HG03575 (cell line): ENCODE results near the gene SRPX2.
"Not testable (repeated sequence)": the region's sequence is repeated elsewhere in the genome, so short reads cannot be mapped to it uniquely, and the experiment has no call there.

Experiments
- ATAC-seq: cut with Tn5 transposase; IDR thresholded peaks from one replicate; pipeline ENCODE4 v1.9.1; 2021; ENCODE audit not compliant: unreplicated experiment, insufficient number of reproducible peaks, low FRiP score; ENCODE audit errors: extremely low read depth

SRPX2 gene

GRCh38 chrX:100685997-100686305 lies 42.0 kb downstream of the SRPX2 start:
- no peak for ATAC-seq

- ATAC-seq = peak; percentile 24
These were observed 43.1 kb downstream of the SRPX2 start for GRCh38 chrX:100687128-100687527.

DNA sequence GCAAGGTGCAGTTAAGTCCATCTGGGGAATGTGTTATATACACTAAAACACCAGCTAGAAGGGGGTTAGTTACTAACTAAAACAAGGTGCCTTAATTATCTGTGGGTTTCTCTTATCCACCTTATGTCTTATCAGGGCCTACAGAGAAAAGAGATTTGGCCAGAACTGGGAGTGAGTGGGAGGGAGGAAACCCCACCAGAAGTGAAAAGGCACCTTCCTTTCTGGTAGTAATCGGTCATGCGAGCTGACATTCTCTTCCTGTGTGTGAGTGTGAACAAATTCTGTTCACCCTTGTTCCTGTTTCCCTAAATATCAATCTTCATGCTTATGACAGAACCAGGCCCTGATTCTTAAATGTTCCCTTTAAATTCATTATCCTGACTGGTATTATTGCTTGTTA lies 43.5 kb downstream of the SRPX2 start:
- ATAC-seq = peak; percentile 69

DNA sequence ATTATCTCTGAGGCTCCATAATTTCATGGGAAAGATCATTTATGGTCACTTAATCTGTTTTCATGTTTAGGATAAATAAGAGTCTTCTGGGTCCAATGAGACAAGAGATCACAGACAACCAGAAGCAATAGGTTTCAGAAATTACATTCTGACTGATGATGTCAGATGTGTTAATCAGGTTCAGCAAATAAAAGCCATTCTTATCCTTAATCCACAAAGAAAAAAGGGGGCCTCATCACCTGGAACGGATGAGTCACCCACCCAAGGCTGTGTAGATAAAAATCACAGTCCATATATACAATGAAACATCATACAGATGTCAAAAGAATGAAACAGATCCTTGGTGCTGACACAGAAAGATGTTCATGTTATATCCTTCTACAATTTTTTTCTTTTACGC lies 51.3 kb downstream of the SRPX2 start:
- ATAC-seq = no peak

DNA sequence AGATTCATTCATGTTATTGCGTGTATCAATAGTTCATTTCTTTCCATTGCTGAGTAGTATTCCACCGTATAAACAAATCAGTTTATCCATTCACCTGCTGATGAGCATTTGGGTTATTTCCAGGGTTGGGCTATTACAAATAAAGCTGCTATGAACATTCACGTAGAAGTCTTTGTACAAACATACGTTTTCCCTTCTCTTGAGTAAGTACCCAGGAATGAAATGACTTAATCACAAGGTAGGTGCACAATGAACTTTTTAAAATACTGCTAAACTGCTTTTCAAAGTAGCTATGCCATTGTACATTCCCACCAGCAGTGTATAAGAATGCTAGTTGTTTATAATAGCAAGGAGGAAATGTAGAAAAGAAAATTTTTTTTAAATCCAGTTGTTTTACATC lies 52.0 kb downstream of the SRPX2 start:
- ATAC-seq = no peak

DNA sequence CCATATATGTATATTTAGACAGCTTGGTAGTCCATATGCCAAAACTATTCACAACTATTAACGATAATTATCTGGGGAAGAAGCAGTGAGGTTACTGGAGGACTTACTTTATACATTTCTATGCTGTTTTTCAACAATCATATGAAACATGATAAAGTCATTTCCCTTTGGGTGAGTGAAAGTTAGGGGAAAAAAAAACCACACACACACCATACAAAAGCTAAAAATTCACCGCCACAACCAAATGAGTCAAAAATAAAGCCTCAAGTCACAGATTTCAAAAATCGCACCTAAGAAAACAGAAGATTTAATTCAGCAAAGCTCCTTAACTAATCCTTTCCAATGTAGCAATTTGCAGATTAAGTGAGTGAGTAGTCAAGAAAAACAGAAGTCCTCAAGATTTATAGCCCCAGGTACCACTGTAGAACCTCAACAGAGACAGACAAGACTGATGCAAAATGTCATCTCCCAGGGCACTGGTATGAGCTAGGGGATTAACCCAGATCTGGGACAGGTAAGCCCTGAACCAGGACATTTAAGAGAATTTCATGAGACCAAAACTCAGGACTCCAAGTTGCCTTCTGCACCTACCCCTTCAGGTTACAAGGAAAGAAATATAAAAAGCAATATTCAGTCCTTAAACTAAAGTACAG lies 52.8 kb downstream of the SRPX2 start:
- ATAC-seq = no peak

DNA sequence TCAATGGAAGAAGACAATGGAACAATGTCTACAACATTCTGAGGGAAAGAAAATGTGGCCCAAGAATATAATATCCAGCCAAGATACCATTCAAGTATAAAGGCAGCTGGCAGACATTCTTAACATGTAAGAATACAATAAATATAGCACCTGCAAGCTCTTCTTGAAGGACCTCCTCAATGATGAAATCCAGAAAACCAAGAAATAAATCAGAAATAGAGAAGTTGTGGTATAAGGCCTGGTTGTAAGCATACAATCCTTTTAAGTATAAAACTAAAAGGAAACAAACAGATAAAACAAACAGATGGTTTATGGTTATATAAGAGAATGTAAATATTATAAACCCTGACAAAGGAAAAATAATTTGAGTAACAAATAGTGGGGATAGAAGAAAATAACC lies 54.6 kb downstream of the SRPX2 start:
- ATAC-seq = no peak

GRCh38 chrX:100700809-100701208 lies 56.8 kb downstream of the SRPX2 start:
- ATAC-seq = no peak

GRCh38 chrX:100704581-100705203 lies 60.7 kb downstream of the SRPX2 start:
- no peak for ATAC-seq

GRCh38 chrX:100710816-100711215 lies 66.8 kb downstream of the SRPX2 start:
- ATAC-seq = no peak

DNA sequence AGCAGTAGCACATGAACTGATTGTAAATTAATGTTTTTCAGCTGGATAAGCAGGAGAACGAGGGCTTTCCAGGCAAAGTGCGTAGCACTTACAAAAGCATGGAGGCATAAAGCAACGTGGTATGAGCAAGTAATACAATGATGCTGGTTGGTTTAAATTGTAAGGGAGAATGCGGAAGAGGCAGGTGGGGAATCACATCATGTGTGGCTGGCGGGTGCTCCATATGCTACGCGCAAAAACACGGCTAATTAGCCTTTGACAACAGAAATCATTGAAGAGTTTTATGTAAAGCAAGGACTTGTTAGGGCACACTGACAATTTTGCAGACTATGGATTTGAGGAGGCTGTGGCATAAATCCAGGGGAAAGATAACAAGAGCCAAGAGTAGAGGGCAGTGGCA lies 73.4 kb downstream of the SRPX2 start:
- ATAC-seq = no peak

DNA sequence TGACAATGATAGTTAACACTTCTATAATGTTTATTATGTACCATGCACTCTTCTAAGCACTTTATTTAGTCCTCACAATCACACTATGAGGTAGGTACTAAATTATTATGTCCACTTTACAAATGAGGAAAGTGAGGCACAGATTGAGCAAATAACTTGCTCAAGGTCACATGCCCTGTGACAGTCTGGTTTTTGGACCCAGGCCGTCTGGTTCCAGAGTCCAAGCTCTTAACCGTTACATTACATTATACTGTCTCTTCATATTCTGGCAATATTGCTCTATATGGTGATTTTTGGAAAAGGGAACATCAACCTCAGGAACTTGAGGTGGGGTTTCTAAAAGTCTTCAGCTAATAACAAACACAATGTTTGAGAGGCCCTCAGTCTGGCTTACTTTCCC lies 75.1 kb downstream of the SRPX2 start:
- ATAC-seq = no peak

DNA sequence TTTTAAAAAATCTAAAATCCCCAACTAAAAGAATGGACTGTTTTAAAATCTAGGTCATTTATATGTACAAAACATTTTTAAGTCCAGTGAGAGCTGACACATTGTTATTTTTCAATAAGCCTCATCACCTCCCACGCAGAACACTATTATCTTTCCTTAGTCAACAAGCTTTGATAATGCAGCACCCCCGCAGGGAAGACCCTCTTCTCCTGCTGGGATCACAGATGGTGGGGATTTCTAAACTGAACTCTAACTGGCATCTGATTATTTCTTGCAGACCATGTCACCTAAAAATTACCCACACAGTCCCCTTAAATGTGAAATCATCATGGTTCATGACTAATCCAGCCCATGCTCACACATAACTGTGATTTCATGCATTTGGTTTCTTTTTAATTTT lies 76.3 kb downstream of the SRPX2 start:
- no peak for ATAC-seq

DNA sequence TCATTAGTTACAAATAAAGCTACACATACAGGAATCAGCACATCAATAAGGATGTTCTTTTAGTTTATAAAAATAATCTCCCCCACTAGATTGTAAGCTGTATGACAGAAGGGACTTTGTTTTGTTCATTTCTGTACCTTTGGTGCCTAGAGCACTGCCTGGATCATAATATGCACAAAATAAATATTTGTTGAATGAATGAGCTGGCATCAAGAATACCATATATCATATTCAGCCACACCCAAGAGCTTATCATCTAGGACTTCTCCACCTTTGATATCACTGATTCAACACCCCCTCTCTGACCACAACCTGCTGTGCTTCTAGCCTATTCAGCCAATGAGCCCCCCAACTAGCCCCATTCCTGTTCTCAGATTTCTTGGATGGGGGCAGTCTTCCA lies 77.3 kb downstream of the SRPX2 start:
- no peak for ATAC-seq

GRCh38 chrX:100724006-100724405 lies 80.0 kb downstream of the SRPX2 start:
- not testable (repeated sequence) for ATAC-seq
